HFF-Myc (cell line): ENCODE results near the gene HSPH1.

Experiments used
- DNase-seq: peaks from one replicate; pipeline ENCODE4 v3.0.0-alpha.2; 2011; ENCODE audit warnings: low read depth; ENCODE audit errors: extremely low read depth
- H3K4me3 ChIP-seq: replicated peaks from 2 replicates; pipeline ENCODE4 v1.5.1; 2011; ENCODE audit warnings: low read depth, mild to moderate bottlenecking, control low read depth, low read length
- CTCF ChIP-seq: IDR thresholded peaks from 2 replicates; pipeline ENCODE4 v1.5.1; 2012; ENCODE audit warnings: mild to moderate bottlenecking, low read depth, low read length, control low read depth; ENCODE audit errors: missing control alignments

The HSPH1 gene

GRCh38 chr13:31154939-31155338 is 6.8 kb downstream of the HSPH1 start:
- no peak for DNase-seq
- TF ChIP-seq CTCF = no peak
- H3K4me3 ChIP-seq = no peak overlapping the region

GRCh38 chr13:31151837-31152236 is 9.9 kb downstream of the HSPH1 start:
- no peak for TF ChIP-seq CTCF
- DNase-seq = no peak
- no peak overlapping the region for H3K4me3 ChIP-seq

- TF ChIP-seq CTCF = no peak
- DNase-seq = no peak
- H3K4me3 ChIP-seq = no peak overlapping the region
Measured at GRCh38 chr13:31150315-31150985, 11.3 kb downstream of the HSPH1 start.

GRCh38 chr13:31149604-31150003 is 12.1 kb downstream of the HSPH1 start:
- H3K4me3 ChIP-seq = no peak overlapping the region
- no peak for TF ChIP-seq CTCF
- DNase-seq = no peak

GRCh38 chr13:31145417-31145816 is 16.3 kb downstream of the HSPH1 start:
- no peak for TF ChIP-seq CTCF
- DNase-seq = no peak
- H3K4me3 ChIP-seq = no peak overlapping the region

- no peak for DNase-seq
- no peak overlapping the region for H3K4me3 ChIP-seq
- no peak for TF ChIP-seq CTCF
Measured at GRCh38 chr13:31138515-31138914, 23.2 kb downstream of the HSPH1 start.

GRCh38 chr13:31136724-31137123 is 25.0 kb downstream of the HSPH1 start:
- no peak overlapping the region for H3K4me3 ChIP-seq
- no peak for DNase-seq
- no peak for TF ChIP-seq CTCF
